ENCODE results near the gene GCNA. TPM values are rescaled to one million over a fixed set of nuclear protein-coding genes. Genes with fewer than 3 reads are reported as not detected.

Gene GCNA
- total and polyA plus RNA-seq, 10 of the 15 experiments (the other 5 are each of a cell fraction or from before 2014, with no cell fraction given): 0.37 to 1.6 (median 0.90) TPM

DNA sequence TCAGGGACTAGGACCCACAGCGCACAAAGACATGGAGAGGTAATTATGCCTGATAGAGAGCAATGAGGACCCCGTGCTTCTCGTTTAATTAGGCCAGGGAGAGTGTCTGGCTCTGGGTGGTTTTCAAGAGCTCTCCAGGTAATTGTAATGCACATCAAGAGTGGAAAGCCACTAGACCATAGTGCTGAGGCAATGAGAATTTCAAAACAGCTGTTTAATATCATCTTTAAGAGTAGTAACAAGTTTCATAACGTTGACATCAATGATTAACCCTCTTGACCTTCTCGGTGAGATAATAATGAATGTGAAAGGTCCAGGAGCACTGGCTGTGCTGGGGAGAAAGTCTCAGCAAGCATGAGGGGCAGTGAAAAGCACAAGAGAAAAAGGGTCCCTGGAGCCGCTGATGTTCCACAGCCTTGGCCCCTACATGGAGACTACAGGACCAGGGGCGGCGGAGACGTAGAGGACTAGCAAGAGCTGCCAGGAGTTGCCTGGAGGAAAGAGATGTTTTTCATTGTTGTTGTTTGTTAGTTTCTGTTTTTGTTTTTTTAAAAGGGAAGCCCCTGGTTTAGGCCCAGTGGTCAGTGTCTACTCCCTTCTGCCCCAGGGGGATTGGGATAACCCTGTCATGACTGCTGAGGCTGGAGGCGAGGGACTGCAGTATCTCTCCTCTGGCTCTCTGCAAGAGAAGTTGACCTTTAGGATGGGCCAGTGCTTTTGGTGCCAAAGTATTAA is 54.9 kb downstream of the GCNA start:
- Histone ChIP-seq H4K20me1 (ENCODE audit: control insufficient read depth, insufficient read depth) (no peaks in the 10 kb centered on the region), H3K27ac (ENCODE audit: control insufficient read depth, insufficient read depth) (0 out of 2 replicates have a peak overlapping the region, but pooled peaks have one; percentile 33), H3K36me3 (ENCODE audit: control insufficient read depth in 2 of 2, insufficient read depth in 2 of 2, low read length in 1 of 2) (no peaks in the 10 kb centered on the region), H3K27me3 (replicated peaks in 1 of 2; ENCODE audit: control insufficient read depth in 2 of 2, insufficient read depth in 2 of 2, low read length in 1 of 2) (no peaks in the 10 kb centered on the region), H3K4me2 (ENCODE audit: control insufficient read depth, insufficient read depth) (no peak overlapping the region), H2AFZ (ENCODE audit: control insufficient read depth, low read depth, low read length) (no peak overlapping the region; the same call in 1 of the 2 replicates), H3K79me2 (ENCODE audit: control insufficient read depth, insufficient read depth, low read length) (no peaks in the 10 kb centered on the region), H3K4me3 (no peak overlapping the region), H3K9me3 (replicated peaks; ENCODE audit: control insufficient read depth, insufficient read depth, low read length) (no peaks in the 10 kb centered on the region), H3K4me1 (ENCODE audit: control insufficient read depth, insufficient read depth, low read length) (peaks cover 34% of the 10 kb centered on the region), H3K9ac (ENCODE audit: control insufficient read depth, insufficient read depth, low read length) (no peak overlapping the region)
- 57% methylated on average over 10 of the region's 10 CpGs for WGBS (ENCODE audit: insufficient coverage, insufficient replicate concordance, low lambda C conversion rate, missing lambda C conversion rate)
- RAD21 ChIA-PET (ENCODE audit: unreplicated experiment): interaction anchor here (0.8 to 4.8 kb wide), 4 partner anchors 10 to 18 kb away, joined by 3 to 24 read pairs (median 6); partner anchors contain the start of gene CXCR3
- CTCF ChIA-PET: interaction anchor here (0.9 to 1.7 kb wide), 4 partner anchors 11 to 17 kb away, joined by 3 to 5 read pairs (median 4); partner anchors contain the start of gene CXCR3
- DNase-seq (ENCODE audit: low read depth, low spot score) (no peak), ATAC-seq (peak; percentile 57), FAIRE-seq (peak; percentile 41)
- BruUV-seq (replicated peaks): no TSS peak
- in situ Hi-C loops (cut with MboI): no loop called here
- SMC1A ChIA-PET (ENCODE audit: uncharacterized antibody, unreplicated experiment): interaction anchor here (1.0 to 8.9 kb wide), 3 partner anchors 12 to 69 kb away, joined by 3 to 119 read pairs (median 4); partner anchors contain the start of gene CXCR3
- intact Hi-C loops (cut with micrococcal nuclease; ENCODE audit: unreplicated experiment): loop anchor here (1.0 kb wide), 2 partner anchors 11 to 15 kb away; partner anchors contain the start of gene CXCR3
- POLR2A ChIA-PET: interaction anchor here (2.5 to 3.1 kb wide), 2 partner anchors 11 to 15 kb away, joined by 10 to 17 read pairs; partner anchors contain the start of gene CXCR3
- TF ChIP-seq HDAC6 (IDR thresholded peaks at IDR 0.05; ENCODE audit: unreplicated experiment): no peak
- peak; percentile 96 for TF ChIP-seq NR2F1 (conservative IDR thresholded peaks at IDR 0.05)
- TF ChIP-seq SIX5 (IDR thresholded peaks at IDR 0.05; ENCODE audit: low read depth, low read length, severe bottlenecking): no peak
- TF ChIP-seq, protein P1, sequence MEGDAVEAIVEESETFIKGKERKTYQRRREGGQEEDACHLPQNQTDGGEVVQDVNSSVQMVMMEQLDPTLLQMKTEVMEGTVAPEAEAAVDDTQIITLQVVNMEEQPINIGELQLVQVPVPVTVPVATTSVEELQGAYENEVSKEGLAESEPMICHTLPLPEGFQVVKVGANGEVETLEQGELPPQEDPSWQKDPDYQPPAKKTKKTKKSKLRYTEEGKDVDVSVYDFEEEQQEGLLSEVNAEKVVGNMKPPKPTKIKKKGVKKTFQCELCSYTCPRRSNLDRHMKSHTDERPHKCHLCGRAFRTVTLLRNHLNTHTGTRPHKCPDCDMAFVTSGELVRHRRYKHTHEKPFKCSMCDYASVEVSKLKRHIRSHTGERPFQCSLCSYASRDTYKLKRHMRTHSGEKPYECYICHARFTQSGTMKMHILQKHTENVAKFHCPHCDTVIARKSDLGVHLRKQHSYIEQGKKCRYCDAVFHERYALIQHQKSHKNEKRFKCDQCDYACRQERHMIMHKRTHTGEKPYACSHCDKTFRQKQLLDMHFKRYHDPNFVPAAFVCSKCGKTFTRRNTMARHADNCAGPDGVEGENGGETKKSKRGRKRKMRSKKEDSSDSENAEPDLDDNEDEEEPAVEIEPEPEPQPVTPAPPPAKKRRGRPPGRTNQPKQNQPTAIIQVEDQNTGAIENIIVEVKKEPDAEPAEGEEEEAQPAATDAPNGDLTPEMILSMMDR (IDR thresholded peaks at IDR 0.05 in 2 of 3, conservative IDR thresholded peaks at IDR 0.05 in 1 of 3; ENCODE audit: control insufficient read depth in 2 of 3, extremely low read depth in 1 of 3, insufficient read depth in 1 of 3, low read depth in 3 of 3, low read length in 3 of 3): no peak
- no peak for TF ChIP-seq CHD1 (IDR thresholded peaks at IDR 0.05; ENCODE audit: low read depth, low read length)
- TF ChIP-seq, protein P2, sequence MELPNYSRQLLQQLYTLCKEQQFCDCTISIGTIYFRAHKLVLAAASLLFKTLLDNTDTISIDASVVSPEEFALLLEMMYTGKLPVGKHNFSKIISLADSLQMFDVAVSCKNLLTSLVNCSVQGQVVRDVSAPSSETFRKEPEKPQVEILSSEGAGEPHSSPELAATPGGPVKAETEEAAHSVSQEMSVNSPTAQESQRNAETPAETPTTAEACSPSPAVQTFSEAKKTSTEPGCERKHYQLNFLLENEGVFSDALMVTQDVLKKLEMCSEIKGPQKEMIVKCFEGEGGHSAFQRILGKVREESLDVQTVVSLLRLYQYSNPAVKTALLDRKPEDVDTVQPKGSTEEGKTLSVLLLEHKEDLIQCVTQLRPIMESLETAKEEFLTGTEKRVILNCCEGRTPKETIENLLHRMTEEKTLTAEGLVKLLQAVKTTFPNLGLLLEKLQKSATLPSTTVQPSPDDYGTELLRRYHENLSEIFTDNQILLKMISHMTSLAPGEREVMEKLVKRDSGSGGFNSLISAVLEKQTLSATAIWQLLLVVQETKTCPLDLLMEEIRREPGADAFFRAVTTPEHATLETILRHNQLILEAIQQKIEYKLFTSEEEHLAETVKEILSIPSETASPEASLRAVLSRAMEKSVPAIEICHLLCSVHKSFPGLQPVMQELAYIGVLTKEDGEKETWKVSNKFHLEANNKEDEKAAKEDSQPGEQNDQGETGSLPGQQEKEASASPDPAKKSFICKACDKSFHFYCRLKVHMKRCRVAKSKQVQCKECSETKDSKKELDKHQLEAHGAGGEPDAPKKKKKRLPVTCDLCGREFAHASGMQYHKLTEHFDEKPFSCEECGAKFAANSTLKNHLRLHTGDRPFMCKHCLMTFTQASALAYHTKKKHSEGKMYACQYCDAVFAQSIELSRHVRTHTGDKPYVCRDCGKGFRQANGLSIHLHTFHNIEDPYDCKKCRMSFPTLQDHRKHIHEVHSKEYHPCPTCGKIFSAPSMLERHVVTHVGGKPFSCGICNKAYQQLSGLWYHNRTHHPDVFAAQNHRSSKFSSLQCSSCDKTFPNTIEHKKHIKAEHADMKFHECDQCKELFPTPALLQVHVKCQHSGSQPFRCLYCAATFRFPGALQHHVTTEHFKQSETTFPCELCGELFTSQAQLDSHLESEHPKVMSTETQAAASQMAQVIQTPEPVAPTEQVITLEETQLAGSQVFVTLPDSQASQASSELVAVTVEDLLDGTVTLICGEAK (IDR thresholded peaks at IDR 0.05; ENCODE audit: borderline replicate concordance): no peak
- TF ChIP-seq HCFC1 (IDR thresholded peaks at IDR 0.05; ENCODE audit: low read length): no peak
- TF ChIP-seq USF1 (IDR thresholded peaks at IDR 0.05; ENCODE audit: borderline replicate concordance, extremely low read length, insufficient read depth, low read depth, low read length): no peak
- no peak for TF ChIP-seq GATAD2B (conservative IDR thresholded peaks at IDR 0.05; ENCODE audit: low read depth)
- 0 out of 4 replicates have a peak, but pooled peaks of 1 of the 2 experiments have one; percentile 15 for TF ChIP-seq EP300 (IDR thresholded peaks at IDR 0.05; ENCODE audit: borderline replicate concordance in 1 of 2, control insufficient read depth in 1 of 2, low read depth in 2 of 2, low read length in 2 of 2)
- TF ChIP-seq NFYA (IDR thresholded peaks at IDR 0.05; ENCODE audit: borderline replicate concordance, low read depth, low read length): no peak
- 0 out of 2 replicates have a peak, but pooled peaks have one; percentile 19 for TF ChIP-seq EED (IDR thresholded peaks at IDR 0.05; ENCODE audit: low read depth)
- 0 out of 2 replicates have a peak, but pooled peaks have one; percentile 34 for TF ChIP-seq TCF12 (IDR thresholded peaks at IDR 0.05; ENCODE audit: low read depth, low read length)
